ENCODE measurements around the gene SRMS.
A peak's percentile ranks its signal among the peaks of the same experiment; 100 is the strongest.

Gene SRMS

GRCh38 chr20:63551068-63551467 is 3.5 kb upstream of the SRMS start:
- no peak for DNase-seq

- DNase-seq = no peak
These were observed 2.2 kb upstream of the SRMS start for GRCh38 chr20:63549679-63550282.

- no peak for DNase-seq
These were observed 1.5 kb upstream of the SRMS start for GRCh38 chr20:63549019-63549418.

- no peak for DNase-seq
These were observed 993 bp upstream of the SRMS start for GRCh38 chr20:63548542-63548941.

- no peak for DNase-seq
These were observed 409 bp downstream of the SRMS start for GRCh38 chr20:63546956-63547724.

GRCh38 chr20:63546256-63546955 is 1.1 kb downstream of the SRMS start:
- no peak for DNase-seq

- DNase-seq = no peak
These were observed 1.7 kb downstream of the SRMS start for GRCh38 chr20:63545814-63546213.

- no peak for DNase-seq
These were observed 2.5 kb downstream of the SRMS start for GRCh38 chr20:63544958-63545516.

GRCh38 chr20:63544241-63544957 is 3.1 kb downstream of the SRMS start:
- no peak for DNase-seq

GRCh38 chr20:63543733-63544132 is 3.8 kb downstream of the SRMS start:
- DNase-seq = no peak

GRCh38 chr20:63543131-63543530 is 4.4 kb downstream of the SRMS start:
- DNase-seq = no peak

GRCh38 chr20:63542696-63543095 is 4.9 kb downstream of the SRMS start:
- DNase-seq = no peak

- no peak for DNase-seq
These were observed 5.5 kb downstream of the SRMS start for GRCh38 chr20:63542031-63542559.

GRCh38 chr20:63541371-63541770 is 6.2 kb downstream of the SRMS start:
- DNase-seq = no peak

- no peak for DNase-seq
These were observed 6.9 kb downstream of the SRMS start for GRCh38 chr20:63540417-63541186.

GRCh38 chr20:63539441-63540370 is 7.8 kb downstream of the SRMS start:
- no peak for DNase-seq

- DNase-seq = no peak
These were observed 8.5 kb downstream of the SRMS start for GRCh38 chr20:63539092-63539430.

- DNase-seq = no peak
These were observed 9.1 kb downstream of the SRMS start for GRCh38 chr20:63538204-63539091.

- peak; percentile 32 for DNase-seq
These were observed 9.9 kb downstream of the SRMS start for GRCh38 chr20:63537525-63538203.

All from NCI-H1436 treated with DMSO at 0.1 percent for 48 hours (cell line).